GM21825 (cell line): Measurements from ENCODE around the gene SLC29A3.
"Not testable (repeated sequence)": the region's sequence is repeated elsewhere in the genome, so short reads cannot be mapped to it uniquely, and the experiment has no call there.

Experiments
- ATAC-seq: cut with Tn5 transposase; IDR thresholded peaks from one replicate; pipeline ENCODE4 v1.9.1; 2021; ENCODE audit warnings: mild to moderate bottlenecking, moderate library complexity; ENCODE audit not compliant: unreplicated experiment

SLC29A3 gene

DNA sequence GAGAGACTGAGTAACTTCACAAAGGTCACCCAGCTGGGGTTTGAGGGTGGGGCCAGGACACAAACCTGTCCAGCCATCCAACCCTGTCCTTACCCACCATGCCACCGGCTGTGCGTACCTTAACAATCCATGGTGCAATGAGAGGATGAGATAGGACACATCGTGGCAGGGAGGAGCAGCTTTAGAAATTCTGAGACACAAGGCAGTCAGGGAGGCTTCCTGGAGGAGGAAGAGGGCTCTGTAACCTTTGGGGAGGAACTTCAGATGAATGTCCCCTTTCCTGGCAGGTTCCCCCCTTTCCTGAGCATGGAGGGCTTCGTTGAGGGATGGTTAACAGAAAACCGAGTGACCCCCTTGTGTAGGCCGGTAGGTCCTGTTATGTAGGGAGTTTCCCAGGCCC, 35.6 kb upstream of the SLC29A3 start:
- no peak for ATAC-seq

DNA sequence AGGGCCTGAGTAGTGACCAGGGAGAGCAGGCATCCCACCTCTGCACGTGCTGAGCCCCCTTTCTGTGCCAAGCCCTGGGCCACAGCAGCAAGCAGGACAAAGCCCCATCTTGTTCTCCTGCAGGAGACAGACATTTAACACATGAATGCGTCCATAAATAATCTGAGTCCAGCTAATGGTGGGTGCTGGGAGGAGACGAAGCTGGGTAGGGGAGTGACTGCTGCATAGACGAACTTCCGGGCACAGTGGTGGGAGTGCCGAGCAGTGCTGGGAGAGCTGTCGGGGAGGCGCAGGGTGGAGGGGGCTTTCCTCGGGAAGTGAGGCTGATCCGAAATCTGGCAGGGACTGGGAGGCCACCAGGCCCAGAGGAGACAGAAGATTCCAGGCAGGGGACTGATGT, 35.2 kb upstream of the SLC29A3 start:
- no peak for ATAC-seq

DNA sequence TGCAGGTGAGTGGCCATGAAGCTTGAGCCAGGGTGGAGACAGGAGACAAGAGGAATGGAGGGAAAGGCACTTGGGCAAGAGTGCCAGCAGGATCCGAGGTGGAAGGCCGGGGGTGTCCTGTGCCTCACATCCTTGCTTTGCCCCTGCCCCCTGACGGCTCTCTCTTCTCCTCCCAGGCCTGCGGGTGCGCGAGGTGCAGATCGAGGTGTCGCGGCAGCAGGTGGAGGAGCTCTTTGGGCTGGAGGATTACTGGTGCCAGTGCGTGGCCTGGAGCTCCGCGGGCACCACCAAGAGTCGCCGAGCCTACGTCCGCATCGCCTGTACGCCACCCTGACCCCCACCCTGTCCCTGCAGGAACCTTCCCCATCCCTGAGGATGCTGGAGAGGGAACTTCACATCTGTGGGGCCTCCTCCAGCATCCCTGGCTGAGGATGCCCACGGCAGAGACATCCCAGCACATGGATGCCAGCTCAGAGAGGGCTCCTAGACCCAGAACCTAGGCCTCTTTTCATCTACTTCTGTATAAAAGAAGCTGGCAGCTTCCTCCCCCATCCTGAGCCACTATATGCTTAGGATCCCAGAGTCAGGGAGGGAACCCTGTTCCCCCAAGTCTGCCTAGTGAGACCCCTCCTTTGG, 34.4 kb upstream of the SLC29A3 start:
- no peak for ATAC-seq

DNA sequence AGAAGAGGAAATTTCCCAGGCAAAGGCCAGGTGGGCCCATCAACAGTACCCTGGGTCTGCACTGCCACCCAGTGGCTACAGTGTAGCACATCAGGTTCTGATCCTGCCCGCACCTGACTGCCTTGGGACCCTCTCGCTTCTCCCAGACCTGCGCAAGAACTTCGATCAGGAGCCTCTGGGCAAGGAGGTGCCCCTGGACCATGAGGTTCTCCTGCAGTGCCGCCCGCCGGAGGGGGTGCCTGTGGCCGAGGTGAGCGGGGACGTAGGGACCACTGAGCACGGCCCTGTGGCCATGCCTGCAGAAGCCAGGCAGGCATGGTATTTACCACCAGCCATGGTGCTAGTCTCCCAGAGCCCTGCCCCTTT, 33.9 kb upstream of the SLC29A3 start:
- ATAC-seq: no peak

- ATAC-seq: no peak
Measured at GRCh38 chr10:71285986-71286385, 33.1 kb upstream of the SLC29A3 start.

DNA sequence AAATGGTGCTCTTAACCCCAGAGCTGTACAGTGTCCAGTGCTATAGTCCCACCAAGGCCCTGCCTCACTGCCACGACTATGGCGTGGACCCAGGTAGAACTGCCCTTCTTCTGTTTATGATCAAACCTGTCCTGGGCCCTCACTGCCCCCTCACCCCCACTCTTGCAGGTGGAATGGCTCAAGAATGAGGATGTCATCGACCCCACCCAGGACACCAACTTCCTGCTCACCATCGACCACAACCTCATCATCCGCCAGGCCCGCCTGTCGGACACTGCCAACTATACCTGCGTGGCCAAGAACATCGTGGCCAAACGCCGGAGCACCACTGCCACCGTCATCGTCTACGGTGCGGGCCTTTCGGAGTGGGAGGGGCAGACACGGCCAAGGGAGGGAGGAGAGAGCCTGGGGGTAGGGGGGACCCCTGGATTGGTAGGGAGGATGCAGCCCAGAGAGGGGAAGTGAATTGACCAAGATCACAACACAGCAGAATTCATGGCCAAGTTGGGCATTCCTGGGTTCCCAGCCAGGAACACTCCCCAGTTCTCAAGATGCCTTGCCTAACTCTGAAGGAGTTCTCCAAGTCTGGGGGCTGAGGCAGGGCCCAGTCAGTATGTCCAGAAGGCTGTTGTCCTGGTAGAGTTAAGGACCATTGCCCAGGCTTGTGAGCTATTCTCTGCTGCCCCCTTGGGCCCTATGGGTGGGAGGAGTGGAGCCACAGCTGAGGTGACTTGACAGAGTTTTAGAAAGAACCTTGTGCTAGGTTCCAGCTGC, 32.4 kb upstream of the SLC29A3 start:
- no peak for ATAC-seq

DNA sequence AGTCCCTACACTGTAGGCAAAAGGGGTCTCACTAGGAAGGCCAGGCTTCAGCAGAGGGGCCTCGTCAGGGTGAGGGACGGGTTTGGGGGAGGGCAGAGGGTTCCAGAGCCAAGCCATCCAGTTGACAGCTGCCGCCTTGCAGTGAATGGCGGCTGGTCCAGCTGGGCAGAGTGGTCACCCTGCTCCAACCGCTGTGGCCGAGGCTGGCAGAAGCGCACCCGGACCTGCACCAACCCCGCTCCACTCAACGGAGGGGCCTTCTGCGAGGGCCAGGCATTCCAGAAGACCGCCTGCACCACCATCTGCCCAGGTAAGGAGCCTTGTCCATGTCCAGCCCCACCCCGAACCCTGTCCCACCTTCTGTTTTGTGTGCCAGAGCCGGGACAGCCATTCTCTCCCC, 31.6 kb upstream of the SLC29A3 start:
- ATAC-seq: no peak

DNA sequence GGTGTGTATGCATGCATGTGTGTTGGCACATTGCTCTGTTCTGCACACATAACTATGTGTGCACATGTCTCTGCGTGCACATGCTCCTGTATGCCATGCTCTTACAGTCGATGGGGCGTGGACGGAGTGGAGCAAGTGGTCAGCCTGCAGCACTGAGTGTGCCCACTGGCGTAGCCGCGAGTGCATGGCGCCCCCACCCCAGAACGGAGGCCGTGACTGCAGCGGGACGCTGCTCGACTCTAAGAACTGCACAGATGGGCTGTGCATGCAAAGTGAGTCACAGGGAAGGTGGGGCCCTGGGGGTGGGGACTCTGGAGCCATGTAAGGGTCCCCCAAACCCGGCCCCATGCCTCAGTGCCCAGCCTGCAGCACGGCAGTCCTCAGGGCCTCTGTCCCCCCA, 30.6 kb upstream of the SLC29A3 start:
- no peak for ATAC-seq

GRCh38 chr10:71289421-71290130, 29.5 kb upstream of the SLC29A3 start:
- ATAC-seq: no peak

DNA sequence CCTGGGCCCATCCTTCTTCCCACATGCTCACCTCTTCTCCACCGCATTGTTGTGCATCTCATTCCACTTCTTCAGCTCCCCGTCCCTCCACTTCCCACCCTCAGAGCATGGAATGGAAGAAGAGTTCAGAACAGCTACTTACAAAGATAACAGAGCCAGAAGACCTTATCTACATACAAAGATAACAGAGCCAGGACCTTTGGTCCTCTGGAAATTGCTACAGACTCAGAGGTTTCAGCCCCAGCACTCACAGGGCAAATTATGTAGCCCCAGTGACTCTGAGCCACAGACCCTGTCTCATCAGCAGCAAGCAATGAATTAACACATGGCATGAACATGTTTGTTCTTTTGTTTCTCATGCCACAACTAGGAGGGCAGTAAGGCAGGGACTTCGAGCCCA, 28.7 kb upstream of the SLC29A3 start:
- ATAC-seq: no peak

- no peak for ATAC-seq
Measured at GRCh38 chr10:71290806-71291527, 28.1 kb upstream of the SLC29A3 start.

DNA sequence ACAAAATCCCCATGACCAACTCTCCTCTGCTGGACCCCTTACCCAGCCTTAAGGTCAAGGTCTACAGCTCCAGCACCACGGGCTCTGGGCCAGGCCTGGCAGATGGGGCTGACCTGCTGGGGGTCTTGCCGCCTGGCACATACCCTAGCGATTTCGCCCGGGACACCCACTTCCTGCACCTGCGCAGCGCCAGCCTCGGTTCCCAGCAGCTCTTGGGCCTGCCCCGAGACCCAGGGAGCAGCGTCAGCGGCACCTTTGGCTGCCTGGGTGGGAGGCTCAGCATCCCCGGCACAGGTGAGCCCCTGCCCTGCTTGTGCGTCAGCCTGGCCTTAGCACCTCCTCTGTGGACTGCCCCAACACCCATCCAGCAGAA, 27.5 kb upstream of the SLC29A3 start:
- no peak for ATAC-seq

DNA sequence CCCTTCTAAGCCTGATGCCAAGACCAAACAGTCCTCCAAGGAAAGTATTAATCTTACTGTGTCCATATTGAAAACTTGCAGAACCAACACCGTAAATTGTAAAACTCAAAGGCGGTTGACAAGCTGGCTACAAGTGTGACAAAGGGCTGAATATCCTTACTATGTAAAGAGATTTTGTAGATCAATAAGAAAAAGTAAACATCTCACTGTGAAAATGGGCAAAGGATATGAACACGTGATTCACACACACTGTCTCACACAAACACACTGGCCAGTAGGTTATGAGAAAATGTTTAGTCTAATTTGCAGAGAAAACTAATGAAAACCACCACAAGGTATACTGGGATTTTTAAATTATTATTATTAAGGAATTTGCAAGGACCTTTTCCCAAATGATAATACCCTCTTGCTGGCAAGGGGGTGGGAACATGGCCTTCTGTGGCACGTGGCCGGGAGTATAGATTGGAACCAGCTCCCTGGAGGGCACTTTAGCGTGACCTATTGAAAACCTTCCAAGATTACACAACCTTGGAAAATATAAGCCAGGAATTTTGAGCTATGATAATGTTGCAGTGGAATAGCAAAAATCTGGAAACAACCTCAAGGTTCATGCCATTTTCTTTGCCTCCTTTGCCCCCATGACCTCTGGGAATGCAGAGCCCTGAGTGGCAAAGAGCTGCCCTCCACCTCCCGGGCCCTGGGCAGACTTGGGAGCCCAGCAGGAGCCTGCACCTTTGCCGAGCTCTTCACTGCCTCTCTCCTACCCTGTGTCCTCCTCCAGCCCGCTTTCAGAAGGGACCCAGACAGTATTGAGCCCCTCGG, 26.2 kb upstream of the SLC29A3 start:
- no peak for ATAC-seq

DNA sequence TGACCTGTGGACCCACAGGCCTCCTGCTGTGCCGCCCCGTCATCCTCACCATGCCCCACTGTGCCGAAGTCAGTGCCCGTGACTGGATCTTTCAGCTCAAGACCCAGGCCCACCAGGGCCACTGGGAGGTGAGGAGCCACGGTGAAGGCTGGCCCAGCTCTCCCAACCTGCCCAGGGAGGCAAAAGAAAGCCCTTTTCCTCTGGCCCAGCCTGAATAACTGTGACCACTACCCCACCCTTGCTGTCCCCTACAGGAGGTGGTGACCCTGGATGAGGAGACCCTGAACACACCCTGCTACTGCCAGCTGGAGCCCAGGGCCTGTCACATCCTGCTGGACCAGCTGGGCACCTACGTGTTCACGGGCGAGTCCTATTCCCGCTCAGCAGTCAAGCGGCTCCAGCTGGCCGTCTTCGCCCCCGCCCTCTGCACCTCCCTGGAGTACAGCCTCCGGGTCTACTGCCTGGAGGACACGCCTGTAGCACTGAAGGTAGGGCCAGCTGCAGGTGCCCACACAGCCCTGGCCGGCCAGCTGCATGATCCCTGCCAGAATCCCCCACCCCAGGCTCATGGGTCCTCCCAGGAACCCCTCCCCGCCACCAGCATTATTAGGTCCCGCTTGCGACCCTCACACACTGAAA, 25.5 kb upstream of the SLC29A3 start:
- no peak for ATAC-seq

GRCh38 chr10:71294091-71294561, 24.9 kb upstream of the SLC29A3 start:
- ATAC-seq: no peak

- no peak for ATAC-seq
Measured at GRCh38 chr10:71294856-71295255, 24.2 kb upstream of the SLC29A3 start.

GRCh38 chr10:71295641-71296040, 23.4 kb upstream of the SLC29A3 start:
- no peak for ATAC-seq

GRCh38 chr10:71296086-71296485, 23.0 kb upstream of the SLC29A3 start:
- no peak for ATAC-seq

DNA sequence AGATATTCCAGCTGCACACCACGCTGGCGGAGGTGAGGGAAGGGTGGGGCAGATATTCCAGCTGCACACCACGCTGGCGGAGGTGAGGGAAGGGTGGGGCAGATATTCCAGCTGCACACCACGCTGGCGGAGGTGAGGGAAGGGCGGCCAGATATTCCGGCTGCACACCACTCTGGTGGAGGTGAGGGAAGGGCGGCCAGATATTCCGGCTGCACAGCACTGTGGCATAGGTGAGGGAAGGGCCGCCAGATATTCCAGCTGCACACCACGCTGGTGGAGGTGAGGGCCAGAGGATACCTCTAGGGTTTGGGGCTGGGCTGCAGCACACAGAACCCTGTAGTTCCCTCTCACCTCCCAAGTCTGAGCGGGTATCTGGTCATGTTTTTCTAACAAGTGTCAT, 22.2 kb upstream of the SLC29A3 start:
- not testable (repeated sequence) for ATAC-seq

DNA sequence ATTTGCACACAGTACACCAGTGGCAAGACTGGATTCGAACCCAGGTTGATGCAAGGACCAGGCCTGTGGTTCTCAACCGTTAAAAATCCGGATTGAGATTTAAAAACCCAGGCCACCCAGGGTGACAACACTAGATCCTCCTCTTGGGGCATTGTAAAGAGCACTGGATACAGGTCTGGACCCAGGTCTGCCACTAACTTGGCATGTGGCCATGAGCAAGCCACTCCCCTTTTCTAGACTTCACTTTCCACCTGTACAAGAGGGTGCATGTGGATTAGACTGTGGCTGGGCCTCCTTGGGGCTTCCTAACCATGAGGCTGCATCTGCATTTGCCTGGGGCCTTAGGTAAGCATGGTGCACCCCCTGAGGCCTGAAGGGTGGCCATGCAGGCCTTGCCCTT, 21.7 kb upstream of the SLC29A3 start:
- no peak for ATAC-seq
